Nephron progenitor cell (in vitro differentiated cells): ENCODE measurements around the gene CAMSAP2.
A peak's percentile ranks its signal among the peaks of the same experiment; 100 is the strongest.

Source experiments
- DNase-seq: peaks from one replicate; pipeline ENCODE4 v3.0.0; 2021
- H3K27ac Mint-ChIP-seq: 2 replicates; pipeline ENCODE4 v1.8.0; 2021; ENCODE audit warnings: mild to moderate bottlenecking, moderate library complexity, mixed read lengths
- H3K27me3 Mint-ChIP-seq: 2 replicates; pipeline ENCODE4 v1.8.0; 2021; ENCODE audit warnings: mild to moderate bottlenecking, low read depth, mixed read lengths; ENCODE audit not compliant: poor library complexity
- H3K36me3 Mint-ChIP-seq: 2 replicates; pipeline ENCODE4 v1.8.0; 2021; ENCODE audit warnings: low read depth, mixed read lengths
- H3K4me1 Mint-ChIP-seq: 2 replicates; pipeline ENCODE4 v1.8.0; 2021; ENCODE audit warnings: mixed read lengths
- H3K4me3 Mint-ChIP-seq: 2 replicates; pipeline ENCODE4 v1.8.0; 2021; ENCODE audit warnings: mild to moderate bottlenecking, moderate library complexity, mixed read lengths
- H3K9me3 Mint-ChIP-seq: 2 replicates; pipeline ENCODE4 v1.8.0; 2021; ENCODE audit warnings: mild to moderate bottlenecking, moderate library complexity, mixed read lengths
- CTCF ChIP-seq: fragments of 200-600 bp; sonication (generic); IDR thresholded peaks from 2 replicates; pipeline ENCODE4 v1.5.0; 2021; ENCODE audit warnings: antibody characterized with exemption

CAMSAP2 gene, protein sequence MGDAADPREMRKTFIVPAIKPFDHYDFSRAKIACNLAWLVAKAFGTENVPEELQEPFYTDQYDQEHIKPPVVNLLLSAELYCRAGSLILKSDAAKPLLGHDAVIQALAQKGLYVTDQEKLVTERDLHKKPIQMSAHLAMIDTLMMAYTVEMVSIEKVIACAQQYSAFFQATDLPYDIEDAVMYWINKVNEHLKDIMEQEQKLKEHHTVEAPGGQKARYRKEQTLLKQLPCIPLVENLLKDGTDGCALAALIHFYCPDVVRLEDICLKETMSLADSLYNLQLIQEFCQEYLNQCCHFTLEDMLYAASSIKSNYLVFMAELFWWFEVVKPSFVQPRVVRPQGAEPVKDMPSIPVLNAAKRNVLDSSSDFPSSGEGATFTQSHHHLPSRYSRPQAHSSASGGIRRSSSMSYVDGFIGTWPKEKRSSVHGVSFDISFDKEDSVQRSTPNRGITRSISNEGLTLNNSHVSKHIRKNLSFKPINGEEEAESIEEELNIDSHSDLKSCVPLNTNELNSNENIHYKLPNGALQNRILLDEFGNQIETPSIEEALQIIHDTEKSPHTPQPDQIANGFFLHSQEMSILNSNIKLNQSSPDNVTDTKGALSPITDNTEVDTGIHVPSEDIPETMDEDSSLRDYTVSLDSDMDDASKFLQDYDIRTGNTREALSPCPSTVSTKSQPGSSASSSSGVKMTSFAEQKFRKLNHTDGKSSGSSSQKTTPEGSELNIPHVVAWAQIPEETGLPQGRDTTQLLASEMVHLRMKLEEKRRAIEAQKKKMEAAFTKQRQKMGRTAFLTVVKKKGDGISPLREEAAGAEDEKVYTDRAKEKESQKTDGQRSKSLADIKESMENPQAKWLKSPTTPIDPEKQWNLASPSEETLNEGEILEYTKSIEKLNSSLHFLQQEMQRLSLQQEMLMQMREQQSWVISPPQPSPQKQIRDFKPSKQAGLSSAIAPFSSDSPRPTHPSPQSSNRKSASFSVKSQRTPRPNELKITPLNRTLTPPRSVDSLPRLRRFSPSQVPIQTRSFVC (N-terminal part only)

GRCh38 chr1:200738327-200738948, at the start of gene CAMSAP2:
Gene CAMSAP2 (plus strand): TSS chr1:200738893. CDS start chr1:200739828, 935 bp downstream.
- Mint-ChIP-seq H3K27me3 (peaks cover 3% of the 10 kb centered on the region), H3K36me3 (peaks cover 3% of the 10 kb centered on the region), H3K27ac (peak within 1 kb of the TSS; percentile 100), H3K9me3 (no peaks in the 10 kb centered on the region), H3K4me1 (peaks cover 48% of the 10 kb centered on the region), H3K4me3 (peak within 1 kb of the TSS; percentile 100)
- no peak for TF ChIP-seq CTCF
- peak; percentile 93 for DNase-seq

DNA sequence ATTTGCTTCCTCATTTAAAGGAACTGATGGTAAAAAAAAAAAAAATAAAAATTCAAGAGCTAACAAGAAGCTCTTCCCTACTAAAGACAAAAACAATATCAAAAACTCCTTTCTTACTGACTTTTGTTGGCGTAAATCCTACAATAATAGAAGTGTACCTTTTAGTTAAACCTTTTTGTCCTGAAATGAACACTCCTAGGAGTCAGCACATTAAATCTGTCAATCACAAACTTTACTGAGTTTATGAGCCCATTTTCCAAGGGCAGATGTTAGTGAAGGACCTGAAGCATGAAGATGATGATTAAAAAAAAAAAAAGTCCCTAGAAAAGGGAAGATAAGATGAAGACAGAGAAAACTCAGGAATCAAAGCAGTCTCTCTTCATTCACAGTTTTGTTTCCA, 46.4 kb upstream of the CAMSAP2 start:
- Mint-ChIP-seq H3K4me3 (no peak overlapping the region), H3K27ac (no peak overlapping the region), H3K36me3 (no peaks in the 10 kb centered on the region), H3K27me3 (peaks cover 4% of the 10 kb centered on the region), H3K9me3 (peaks cover under 1% of the 10 kb centered on the region), H3K4me1 (peaks cover 8% of the 10 kb centered on the region)
- no peak for DNase-seq
- no peak for TF ChIP-seq CTCF

DNA sequence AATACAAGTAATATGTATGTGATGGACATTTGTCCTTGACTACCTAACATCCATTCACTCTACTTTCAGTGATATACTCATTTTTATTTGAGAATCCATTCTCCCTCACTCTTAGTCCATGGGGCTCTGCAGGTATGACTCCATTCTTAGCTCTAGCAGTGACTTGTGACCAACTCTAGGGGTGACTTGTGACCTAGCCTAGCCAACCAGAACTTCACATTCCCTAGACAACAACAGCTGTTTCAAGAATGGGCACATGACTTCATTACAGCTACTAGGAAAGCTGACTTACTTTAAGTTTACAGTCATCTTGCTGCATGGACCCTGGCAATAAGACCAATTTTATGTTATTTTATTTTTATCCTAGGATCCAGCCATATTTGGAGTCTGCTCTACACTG, 45.4 kb upstream of the CAMSAP2 start:
- TF ChIP-seq CTCF = no peak
- Mint-ChIP-seq H3K4me3 (no peak overlapping the region), H3K27ac (no peak overlapping the region), H3K4me1 (peaks cover 12% of the 10 kb centered on the region), H3K9me3 (peaks cover 11% of the 10 kb centered on the region), H3K36me3 (peaks cover 2% of the 10 kb centered on the region), H3K27me3 (peaks cover 4% of the 10 kb centered on the region)
- DNase-seq = no peak

GRCh38 chr1:200694738-200695137, 44.0 kb upstream of the CAMSAP2 start:
- DNase-seq = no peak
- peaks cover 15% of the 10 kb centered on the region for H3K4me1 Mint-ChIP-seq
- H3K36me3 Mint-ChIP-seq = peaks cover 6% of the 10 kb centered on the region
- H3K4me3 Mint-ChIP-seq = no peak overlapping the region
- H3K27ac Mint-ChIP-seq = no peak overlapping the region
- H3K9me3 Mint-ChIP-seq = peaks cover 16% of the 10 kb centered on the region
- H3K27me3 Mint-ChIP-seq = peaks cover 4% of the 10 kb centered on the region
- no peak for TF ChIP-seq CTCF

GRCh38 chr1:200699871-200700270, 38.8 kb upstream of the CAMSAP2 start:
- H3K4me3 Mint-ChIP-seq = no peak overlapping the region
- peaks cover 6% of the 10 kb centered on the region for H3K36me3 Mint-ChIP-seq
- no peak for TF ChIP-seq CTCF
- H3K9me3 Mint-ChIP-seq = peaks cover 16% of the 10 kb centered on the region
- H3K27ac Mint-ChIP-seq = peak overlapping the region; percentile 66
- no peaks in the 10 kb centered on the region for H3K27me3 Mint-ChIP-seq
- peaks cover 7% of the 10 kb centered on the region for H3K4me1 Mint-ChIP-seq
- DNase-seq = no peak
